ENCODE results near the gene DIAPH2. TPM values are rescaled to one million over a fixed set of nuclear protein-coding genes. Genes with fewer than 3 reads are reported as not detected.
"Not testable (repeated sequence)": the region's sequence is repeated elsewhere in the genome, so short reads cannot be mapped to it uniquely, and the experiment has no call there.

The DIAPH2 gene
- total RNA-seq, 2 donors from 2014 or later, result 19.1 to 31.9 TPM

DNA sequence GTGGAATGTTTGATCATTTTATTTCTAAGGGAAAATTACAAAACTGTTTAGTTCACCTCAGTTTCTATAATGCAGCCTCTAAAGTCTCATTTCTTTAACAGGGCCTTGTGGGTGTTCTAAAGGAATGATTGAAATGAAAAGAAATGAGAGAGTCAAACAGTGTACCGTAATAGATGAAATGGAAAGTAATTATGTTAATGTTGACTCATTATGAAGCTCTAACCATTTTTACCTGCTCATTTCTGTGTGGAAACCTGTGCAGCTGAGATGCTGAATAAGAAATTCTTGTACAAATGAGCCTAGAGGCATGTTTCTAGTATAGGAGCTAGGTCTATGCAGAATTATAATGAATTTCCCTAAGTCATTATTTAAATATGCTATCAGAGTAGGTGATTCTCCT is 153.9 kb downstream of the DIAPH2 start:
- Histone ChIP-seq H3K9ac (ENCODE audit: low read depth in 2 of 2, low read length in 2 of 2) (no peak overlapping the region), H3K27me3 (no peaks in the 10 kb centered on the region), H3K36me3 (no peaks in the 10 kb centered on the region), H3K9me3 (no peaks in the 10 kb centered on the region), H3K4me3 (no peak overlapping the region), H3K4me1 (no peaks in the 10 kb centered on the region), H3K27ac (no peak overlapping the region)
- intact Hi-C loops (cut with DNase I), result no loop called here
- TF ChIP-seq, protein P1, sequence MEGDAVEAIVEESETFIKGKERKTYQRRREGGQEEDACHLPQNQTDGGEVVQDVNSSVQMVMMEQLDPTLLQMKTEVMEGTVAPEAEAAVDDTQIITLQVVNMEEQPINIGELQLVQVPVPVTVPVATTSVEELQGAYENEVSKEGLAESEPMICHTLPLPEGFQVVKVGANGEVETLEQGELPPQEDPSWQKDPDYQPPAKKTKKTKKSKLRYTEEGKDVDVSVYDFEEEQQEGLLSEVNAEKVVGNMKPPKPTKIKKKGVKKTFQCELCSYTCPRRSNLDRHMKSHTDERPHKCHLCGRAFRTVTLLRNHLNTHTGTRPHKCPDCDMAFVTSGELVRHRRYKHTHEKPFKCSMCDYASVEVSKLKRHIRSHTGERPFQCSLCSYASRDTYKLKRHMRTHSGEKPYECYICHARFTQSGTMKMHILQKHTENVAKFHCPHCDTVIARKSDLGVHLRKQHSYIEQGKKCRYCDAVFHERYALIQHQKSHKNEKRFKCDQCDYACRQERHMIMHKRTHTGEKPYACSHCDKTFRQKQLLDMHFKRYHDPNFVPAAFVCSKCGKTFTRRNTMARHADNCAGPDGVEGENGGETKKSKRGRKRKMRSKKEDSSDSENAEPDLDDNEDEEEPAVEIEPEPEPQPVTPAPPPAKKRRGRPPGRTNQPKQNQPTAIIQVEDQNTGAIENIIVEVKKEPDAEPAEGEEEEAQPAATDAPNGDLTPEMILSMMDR (IDR thresholded peaks at IDR 0.05), result no peak
- DNase-seq, result no peak

DNA sequence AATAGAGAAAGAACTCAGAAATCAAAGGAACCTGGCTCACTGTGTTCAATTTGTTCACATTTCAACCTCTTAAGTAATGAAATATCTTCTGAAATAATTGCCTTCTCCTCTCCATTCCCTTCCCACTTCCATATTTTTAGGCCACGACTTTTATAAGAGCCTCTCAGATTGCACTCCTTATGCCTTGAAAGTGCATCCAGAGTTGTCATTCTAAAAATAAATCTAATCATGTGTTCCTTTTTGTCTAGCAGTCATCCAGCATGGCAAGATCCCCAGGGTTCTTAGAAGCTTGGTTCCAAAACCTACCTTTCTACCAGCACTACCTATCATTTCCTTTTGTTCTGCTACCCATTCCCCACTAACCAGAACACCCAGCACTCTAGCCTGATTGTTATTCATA is 156.7 kb downstream of the DIAPH2 start:
- H3K4me1 ChIP-seq, result no peaks in the 10 kb centered on the region
- H3K27ac ChIP-seq, result no peak overlapping the region
- no peaks in the 10 kb centered on the region for H3K36me3 ChIP-seq
- H3K9me3 ChIP-seq, result no peaks in the 10 kb centered on the region
- H3K27me3 ChIP-seq, result no peaks in the 10 kb centered on the region
- no peak overlapping the region for H3K4me3 ChIP-seq
- no peak for DNase-seq
- TF ChIP-seq, protein P1 (IDR thresholded peaks at IDR 0.05), result no peak
- H3K9ac ChIP-seq (ENCODE audit: low read depth in 2 of 2, low read length in 2 of 2), result no peak overlapping the region
- intact Hi-C loops (cut with DNase I), result no loop called here

GRCh38 chrX:96841866-96842265 is 157.2 kb downstream of the DIAPH2 start:
- H3K4me3 ChIP-seq; DNase-seq; H3K4me1 ChIP-seq; H3K27ac ChIP-seq; H3K9ac ChIP-seq (ENCODE audit: low read depth in 2 of 2, low read length in 2 of 2); H3K36me3 ChIP-seq; H3K9me3 ChIP-seq; intact Hi-C loops (cut with DNase I); H3K27me3 ChIP-seq: not testable (repeated sequence)

- Histone ChIP-seq H3K36me3 (no peaks in the 10 kb centered on the region), H3K4me1 (no peaks in the 10 kb centered on the region), H3K9me3 (no peaks in the 10 kb centered on the region), H3K4me3 (no peak overlapping the region), H3K27ac (no peak overlapping the region), H3K9ac (ENCODE audit: low read depth in 2 of 2, low read length in 2 of 2) (no peak overlapping the region), H3K27me3 (no peaks in the 10 kb centered on the region)
- TF ChIP-seq, protein P1 (IDR thresholded peaks at IDR 0.05), result no peak
- DNase-seq, result no peak
- intact Hi-C loops (cut with DNase I), result no loop called here
Measured at GRCh38 chrX:96843566-96843965, 158.9 kb downstream of the DIAPH2 start.

GRCh38 chrX:96846841-96847240 is 162.2 kb downstream of the DIAPH2 start:
- H3K27ac ChIP-seq, result no peak overlapping the region
- intact Hi-C loops (cut with DNase I), result no loop called here
- no peaks in the 10 kb centered on the region for H3K9me3 ChIP-seq
- H3K4me1 ChIP-seq, result no peaks in the 10 kb centered on the region
- no peak overlapping the region for H3K9ac ChIP-seq (ENCODE audit: low read depth in 2 of 2, low read length in 2 of 2)
- no peak for DNase-seq
- no peak overlapping the region for H3K4me3 ChIP-seq
- TF ChIP-seq, protein P1 (IDR thresholded peaks at IDR 0.05), result no peak
- no peaks in the 10 kb centered on the region for H3K27me3 ChIP-seq
- no peaks in the 10 kb centered on the region for H3K36me3 ChIP-seq

DNA sequence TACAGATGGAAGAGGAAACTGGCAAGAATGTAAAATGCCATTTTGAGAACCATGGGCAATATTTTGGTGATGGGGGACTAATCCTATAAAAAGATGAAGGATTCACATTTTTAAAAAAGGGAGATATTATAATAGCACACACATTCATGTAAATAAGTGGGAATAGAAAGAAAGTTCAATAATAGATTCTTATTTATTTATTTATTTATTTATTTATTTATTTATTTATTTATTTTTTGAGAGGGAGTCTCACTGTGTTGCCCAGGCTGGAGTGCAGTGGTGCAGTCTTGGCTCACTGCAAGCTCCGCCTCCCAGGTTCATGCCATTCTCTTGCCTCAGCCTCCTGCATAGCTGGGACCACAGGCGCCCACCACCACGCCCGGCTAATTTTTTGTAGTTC is 174.8 kb downstream of the DIAPH2 start:
- H3K27me3 ChIP-seq; intact Hi-C loops (cut with DNase I); H3K4me1 ChIP-seq; H3K4me3 ChIP-seq; H3K9me3 ChIP-seq; H3K9ac ChIP-seq (ENCODE audit: low read depth in 2 of 2, low read length in 2 of 2); DNase-seq; H3K27ac ChIP-seq; H3K36me3 ChIP-seq: not testable (repeated sequence)

- TF ChIP-seq, protein P1 (IDR thresholded peaks at IDR 0.05), result no peak
- intact Hi-C loops (cut with DNase I), result no loop called here
Measured at GRCh38 chrX:96861218-96861617, 176.6 kb downstream of the DIAPH2 start.

More at GRCh38 chrX:96861218-96861617, 176.6 kb downstream of the DIAPH2 start:
- no peak overlapping the region for H3K27ac ChIP-seq
- no peaks in the 10 kb centered on the region for H3K36me3 ChIP-seq
- no peak for DNase-seq
- H3K9me3 ChIP-seq, result no peaks in the 10 kb centered on the region
- H3K4me1 ChIP-seq, result no peaks in the 10 kb centered on the region
- H3K27me3 ChIP-seq, result no peaks in the 10 kb centered on the region
- no peak overlapping the region for H3K4me3 ChIP-seq
- no peak overlapping the region for H3K9ac ChIP-seq (ENCODE audit: low read depth in 2 of 2, low read length in 2 of 2)
